Measurements from ENCODE around the gene SH3PXD2B. TPM values are rescaled to one million over a fixed set of nuclear protein-coding genes. Genes with fewer than 3 reads are reported as not detected.
"Not testable (repeated sequence)": the region's sequence is repeated elsewhere in the genome, so short reads cannot be mapped to it uniquely, and the experiment has no call there.

SH3PXD2B gene
- total RNA-seq, 1 donor from 2014 or later: 62.4 TPM

- no peak for DNase-seq (ENCODE audit: low read depth)
- peaks cover 2% of the 10 kb centered on the region for H3K36me3 ChIP-seq (ENCODE audit: control insufficient read depth, insufficient read depth, low read length)
- TF ChIP-seq CTCF (IDR thresholded peaks at IDR 0.05; ENCODE audit: insufficient read depth, low read length, poor library complexity, severe bottlenecking): no peak
- H3K4me3 ChIP-seq (ENCODE audit: low read depth, low read length): no peak overlapping the region
- no peaks in the 10 kb centered on the region for H3K27me3 ChIP-seq (ENCODE audit: control insufficient read depth, insufficient read depth, low read length)
Observed at GRCh38 chr5:172336264-172336663, 118.1 kb downstream of the SH3PXD2B start.

GRCh38 chr5:172335721-172336120, 118.6 kb downstream of the SH3PXD2B start:
- Histone ChIP-seq H3K36me3 (ENCODE audit: control insufficient read depth, insufficient read depth, low read length) (peaks cover 1% of the 10 kb centered on the region), H3K4me3 (ENCODE audit: low read depth, low read length) (no peak overlapping the region), H3K27me3 (ENCODE audit: control insufficient read depth, insufficient read depth, low read length) (no peaks in the 10 kb centered on the region)
- DNase-seq (ENCODE audit: low read depth): no peak
- no peak for TF ChIP-seq CTCF (IDR thresholded peaks at IDR 0.05; ENCODE audit: insufficient read depth, low read length, poor library complexity, severe bottlenecking)

- peaks cover 1% of the 10 kb centered on the region for H3K36me3 ChIP-seq (ENCODE audit: control insufficient read depth, insufficient read depth, low read length)
- no peak overlapping the region for H3K4me3 ChIP-seq (ENCODE audit: low read depth, low read length)
- no peak for TF ChIP-seq CTCF (IDR thresholded peaks at IDR 0.05; ENCODE audit: insufficient read depth, low read length, poor library complexity, severe bottlenecking)
- H3K27me3 ChIP-seq (ENCODE audit: control insufficient read depth, insufficient read depth, low read length): no peaks in the 10 kb centered on the region
- no peak for DNase-seq (ENCODE audit: low read depth)
Observed at GRCh38 chr5:172334641-172335040, 119.7 kb downstream of the SH3PXD2B start.

- no peak for DNase-seq (ENCODE audit: low read depth)
- H3K4me3 ChIP-seq (ENCODE audit: low read depth, low read length): no peak overlapping the region
- H3K36me3 ChIP-seq (ENCODE audit: control insufficient read depth, insufficient read depth, low read length): peaks cover 1% of the 10 kb centered on the region
- TF ChIP-seq CTCF (IDR thresholded peaks at IDR 0.05; ENCODE audit: insufficient read depth, low read length, poor library complexity, severe bottlenecking): no peak
- H3K27me3 ChIP-seq (ENCODE audit: control insufficient read depth, insufficient read depth, low read length): no peaks in the 10 kb centered on the region
Observed at GRCh38 chr5:172334196-172334595, 120.1 kb downstream of the SH3PXD2B start.

- H3K36me3 ChIP-seq (ENCODE audit: control insufficient read depth, insufficient read depth, low read length); H3K4me3 ChIP-seq (ENCODE audit: low read depth, low read length); H3K27me3 ChIP-seq (ENCODE audit: control insufficient read depth, insufficient read depth, low read length); DNase-seq (ENCODE audit: low read depth): not testable (repeated sequence)
Observed at GRCh38 chr5:172326901-172327300, 127.4 kb downstream of the SH3PXD2B start.

GRCh38 chr5:172325452-172325851, 128.9 kb downstream of the SH3PXD2B start:
- Histone ChIP-seq H3K36me3 (ENCODE audit: control insufficient read depth, insufficient read depth, low read length) (no peaks in the 10 kb centered on the region), H3K27me3 (ENCODE audit: control insufficient read depth, insufficient read depth, low read length) (no peaks in the 10 kb centered on the region), H3K4me3 (ENCODE audit: low read depth, low read length) (no peak overlapping the region)
- no peak for TF ChIP-seq CTCF (IDR thresholded peaks at IDR 0.05; ENCODE audit: insufficient read depth, low read length, poor library complexity, severe bottlenecking)
- DNase-seq (ENCODE audit: low read depth): no peak

Measured in kidney epithelial cell (primary cell).